ENCODE measurements around the gene HLA-DQB1. TPM values are rescaled to one million over a fixed set of nuclear protein-coding genes. Genes with fewer than 3 reads are reported as not detected.
"Not testable (repeated sequence)": the region's sequence is repeated elsewhere in the genome, so short reads cannot be mapped to it uniquely, and the experiment has no call there.

The HLA-DQB1 gene
- total RNA-seq, 1 experiment from 2014 or later = 2.1 TPM

GRCh38 chr6:32679492-32679891 lies 13.0 kb upstream of the HLA-DQB1 start:
- H3K9me3 ChIP-seq (ENCODE audit: control insufficient read depth in 1 of 2, insufficient read depth in 1 of 2, low read depth in 1 of 2, low read length in 2 of 2) = no peaks in the 10 kb centered on the region
- no peak overlapping the region for H3K4me2 ChIP-seq (ENCODE audit: low read length)
- DNase-seq (ENCODE audit: low read depth, low spot score) (no peak), ATAC-seq (no peak)
- TF ChIP-seq SRF (IDR thresholded peaks at IDR 0.05; ENCODE audit: low read depth) = no peak
- no peak for TF ChIP-seq YY1 (IDR thresholded peaks at IDR 0.05; ENCODE audit: extremely low read depth, insufficient replicate concordance, low read depth, low read length)
- no peak for TF ChIP-seq JUND (IDR thresholded peaks at IDR 0.05)
- TF ChIP-seq, protein P1, sequence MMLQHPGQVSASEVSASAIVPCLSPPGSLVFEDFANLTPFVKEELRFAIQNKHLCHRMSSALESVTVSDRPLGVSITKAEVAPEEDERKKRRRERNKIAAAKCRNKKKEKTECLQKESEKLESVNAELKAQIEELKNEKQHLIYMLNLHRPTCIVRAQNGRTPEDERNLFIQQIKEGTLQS (IDR thresholded peaks at IDR 0.05) = no peak
- TF ChIP-seq ZBTB33 (IDR thresholded peaks at IDR 0.05; ENCODE audit: extremely low read depth, insufficient replicate concordance, low read length) = no peak
- no peaks in the 10 kb centered on the region for H3K4me1 ChIP-seq (ENCODE audit: control insufficient read depth in 1 of 2, insufficient read depth in 2 of 2, low read length in 2 of 2)
- no peak overlapping the region for H3K9ac ChIP-seq (ENCODE audit: low read length)
- no peaks in the 10 kb centered on the region for H3K27me3 ChIP-seq (ENCODE audit: insufficient read depth, low read length)
- H2AFZ ChIP-seq (ENCODE audit: low read depth, low read length, poor library complexity, severe bottlenecking) = no peak overlapping the region
- H3K36me3 ChIP-seq (ENCODE audit: control insufficient read depth in 1 of 2, insufficient read depth in 2 of 2, low read length in 2 of 2) = no peaks in the 10 kb centered on the region
- no peak overlapping the region for H3K27ac ChIP-seq (ENCODE audit: low read depth, low read length)
- no peaks in the 10 kb centered on the region for H4K20me1 ChIP-seq (ENCODE audit: insufficient read depth)
- H3K9me2 ChIP-seq (ENCODE audit: insufficient read depth) = no peaks in the 10 kb centered on the region
- H3K4me3 ChIP-seq (replicated peaks in 1 of 2; ENCODE audit: low read depth in 1 of 2, low read length in 2 of 2) = no peak overlapping the region
- no TSS peak for BruUV-seq (replicated peaks)
- ChIA-PET CTCF (no interaction called here), POLR2A (no interaction called here), RAD21 (ENCODE audit: low non-redundant PET in 1 of 2, low total read pairs in 2 of 2, uncharacterized antibody in 2 of 2, unreplicated experiment in 2 of 2) (no interaction called here)
- intact Hi-C loops (cut with micrococcal nuclease) = no loop called here
- H3K79me2 ChIP-seq (ENCODE audit: insufficient read depth, low read length) = no peaks in the 10 kb centered on the region

DNA sequence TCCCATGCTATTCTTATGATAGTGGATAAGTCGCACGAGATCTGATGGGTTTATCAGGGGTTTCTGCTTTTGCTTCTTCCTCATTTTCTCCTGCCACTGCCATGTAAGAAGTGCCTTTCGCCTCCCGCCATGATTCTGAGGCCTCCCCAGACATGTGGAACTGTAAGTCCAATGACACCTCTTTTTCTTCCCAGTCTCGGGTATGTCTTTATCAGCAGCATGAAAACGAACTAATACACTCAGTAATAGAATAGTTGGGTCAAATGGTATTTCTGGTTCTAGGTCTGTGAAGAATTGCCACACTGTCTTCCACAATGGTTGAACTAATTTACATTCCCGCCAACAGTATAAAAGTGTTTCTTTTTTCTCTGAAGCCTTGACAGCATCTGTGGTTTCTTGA lies 7.7 kb upstream of the HLA-DQB1 start:
- BruUV-seq (replicated peaks); H3K9me3 ChIP-seq (ENCODE audit: control insufficient read depth in 1 of 2, insufficient read depth in 1 of 2, low read depth in 1 of 2, low read length in 2 of 2); H3K27me3 ChIP-seq (ENCODE audit: insufficient read depth, low read length); H3K9ac ChIP-seq (ENCODE audit: low read length); H3K9me2 ChIP-seq (ENCODE audit: insufficient read depth); H3K4me1 ChIP-seq (ENCODE audit: control insufficient read depth in 1 of 2, insufficient read depth in 2 of 2, low read length in 2 of 2); DNase-seq (ENCODE audit: low read depth, low spot score); H3K4me2 ChIP-seq (ENCODE audit: low read length); H4K20me1 ChIP-seq (ENCODE audit: insufficient read depth); ATAC-seq; H3K4me3 ChIP-seq (replicated peaks in 1 of 2; ENCODE audit: low read depth in 1 of 2, low read length in 2 of 2); H3K27ac ChIP-seq (ENCODE audit: low read depth, low read length); POLR2A ChIA-PET; H2AFZ ChIP-seq (ENCODE audit: low read depth, low read length, poor library complexity, severe bottlenecking); H3K79me2 ChIP-seq (ENCODE audit: insufficient read depth, low read length); H3K36me3 ChIP-seq (ENCODE audit: control insufficient read depth in 1 of 2, insufficient read depth in 2 of 2, low read length in 2 of 2); intact Hi-C loops (cut with micrococcal nuclease); CTCF ChIA-PET; RAD21 ChIA-PET (ENCODE audit: low non-redundant PET in 1 of 2, low total read pairs in 2 of 2, uncharacterized antibody in 2 of 2, unreplicated experiment in 2 of 2): not testable (repeated sequence)

- H4K20me1 ChIP-seq (ENCODE audit: insufficient read depth); H3K27ac ChIP-seq (ENCODE audit: low read depth, low read length); H3K9ac ChIP-seq (ENCODE audit: low read length); H3K4me1 ChIP-seq (ENCODE audit: control insufficient read depth in 1 of 2, insufficient read depth in 2 of 2, low read length in 2 of 2); H3K79me2 ChIP-seq (ENCODE audit: insufficient read depth, low read length); H2AFZ ChIP-seq (ENCODE audit: low read depth, low read length, poor library complexity, severe bottlenecking); H3K27me3 ChIP-seq (ENCODE audit: insufficient read depth, low read length); H3K4me2 ChIP-seq (ENCODE audit: low read length); H3K9me2 ChIP-seq (ENCODE audit: insufficient read depth); RAD21 ChIA-PET (ENCODE audit: low non-redundant PET in 1 of 2, low total read pairs in 2 of 2, uncharacterized antibody in 2 of 2, unreplicated experiment in 2 of 2); POLR2A ChIA-PET; ATAC-seq; H3K9me3 ChIP-seq (ENCODE audit: control insufficient read depth in 1 of 2, insufficient read depth in 1 of 2, low read depth in 1 of 2, low read length in 2 of 2); BruUV-seq (replicated peaks); H3K36me3 ChIP-seq (ENCODE audit: control insufficient read depth in 1 of 2, insufficient read depth in 2 of 2, low read length in 2 of 2); CTCF ChIA-PET; intact Hi-C loops (cut with micrococcal nuclease); DNase-seq (ENCODE audit: low read depth, low spot score); H3K4me3 ChIP-seq (replicated peaks in 1 of 2; ENCODE audit: low read depth in 1 of 2, low read length in 2 of 2): not testable (repeated sequence)
Measured at GRCh38 chr6:32671908-32672307, 5.5 kb upstream of the HLA-DQB1 start.

All from HCT116 (cell line).